Testis (tissue), 3 donors: Measurements from ENCODE around the gene PTPN7. TPM values are rescaled to one million over a fixed set of nuclear protein-coding genes. Genes with fewer than 3 reads are reported as not detected.
A peak's percentile ranks its signal among the peaks of the same experiment; 100 is the strongest.

ENCODE experiments used
- DNase-seq: peaks from one replicate; pipeline ENCODE4 v3.0.0-alpha.2; 2019
- H3K27ac ChIP-seq, 2 donors: fragments of 200-600 bp; sonication (generic); one replicate each; pipeline ENCODE4 v1.5.1; 2019
- H3K27me3 ChIP-seq: fragments of 200-600 bp; sonication (generic); one replicate; pipeline ENCODE4 v1.5.1; 2019
- H3K36me3 ChIP-seq: fragments of 200-600 bp; sonication (generic); one replicate; pipeline ENCODE4 v1.5.1; 2017; ENCODE audit warnings: low read depth; ENCODE audit errors: missing control alignments
- H3K4me1 ChIP-seq: fragments of 200-600 bp; sonication (generic); one replicate; pipeline ENCODE4 v1.5.1; 2019
- H3K4me3 ChIP-seq, 2 donors: fragments of 200-600 bp; sonication (generic); one replicate each; pipeline ENCODE4 v1.5.1; 2017 to 2019
- H3K9me3 ChIP-seq: fragments of 200-600 bp; sonication (generic); one replicate; pipeline ENCODE4 v1.5.1; 2017
- POLR2A ChIP-seq: fragments of 450-650 bp; IDR thresholded peaks from one replicate; pipeline ENCODE4 v1.6.1; 2017; ENCODE audit warnings: antibody characterized with exemption, mild to moderate bottlenecking, moderate library complexity
- WGBS, 2 donors: methylation state at CpG; one replicate each; pipeline ENCODE4 v1.1.5; 2018; 5-methylcytosine and 5-hydroxymethylcytosine counted together
- intact Hi-C: fragments of 100-400 bp; cut with DNase I; formaldehyde crosslinking; loops from one replicate; pipeline ENCODE4 v1.15.1; 2023; ENCODE audit warnings: low total_unique reads
- polyA plus RNA-seq: library from polyadenylated mRNA; stranded (reverse); fragments of 350-450 nt; fragmentation: Illumina TruSeq; extraction: RNeasy Lipid Tissue Mini Kit (QIAGEN cat#74804); gene quantifications from one replicate; pipeline ENCODE4 v1.2.3, GENCODE V29; 2014; ENCODE audit warnings: low read depth, low replicate concordance; ENCODE audit not compliant: insufficient read depth
- total RNA-seq, 2 donors: library from RNA; depleted of rRNA; stranded (reverse); fragments of >200 nt; gene quantifications; one replicate each; pipeline ENCODE4 v1.2.3, GENCODE V29; 2016
- TF ChIP-seq, protein P1 (sequence below), 3 experiments: fragments of 450-650 bp in 2 of 3; fragments of 200-600 bp in 1 of 3; sonication (generic) in 1 of 3; IDR thresholded peaks; one replicate each; pipeline ENCODE4 v1.5.1; 2016 to 2019; ENCODE audit warnings: antibody characterized with exemption in 3 of 3, mild to moderate bottlenecking in 2 of 3, moderate library complexity in 1 of 3

Gene PTPN7
- total and polyA plus RNA-seq, 3 donors from 2014 or later = 43.0 to 119 (median 84.1) TPM

DNA sequence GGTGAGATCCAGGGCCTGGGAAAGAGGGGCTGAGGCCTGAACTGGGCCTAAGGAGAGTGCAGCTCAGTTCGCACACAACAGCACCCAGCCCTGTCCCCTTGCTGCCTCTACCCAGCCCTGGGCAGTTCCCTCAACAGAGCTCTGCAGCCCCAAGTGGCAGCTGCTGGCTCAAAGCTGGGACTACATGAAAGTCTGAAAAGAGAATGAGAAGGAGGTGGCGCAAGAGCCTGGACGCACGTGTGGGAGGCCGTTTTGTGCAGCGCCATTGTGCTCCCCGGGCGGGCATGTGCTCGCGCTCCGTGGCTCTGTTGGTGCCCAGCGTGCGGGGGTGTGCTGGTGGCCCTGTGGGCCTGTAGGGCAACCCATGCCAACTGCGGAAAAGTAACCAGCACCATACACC, 27.4 kb downstream of the PTPN7 start:
- H3K36me3 ChIP-seq = no peaks in the 10 kb centered on the region
- H3K9me3 ChIP-seq = no peaks in the 10 kb centered on the region
- H3K4me1 ChIP-seq = peaks cover 63% of the 10 kb centered on the region
- H3K27me3 ChIP-seq = no peaks in the 10 kb centered on the region
- TF ChIP-seq, protein P1, sequence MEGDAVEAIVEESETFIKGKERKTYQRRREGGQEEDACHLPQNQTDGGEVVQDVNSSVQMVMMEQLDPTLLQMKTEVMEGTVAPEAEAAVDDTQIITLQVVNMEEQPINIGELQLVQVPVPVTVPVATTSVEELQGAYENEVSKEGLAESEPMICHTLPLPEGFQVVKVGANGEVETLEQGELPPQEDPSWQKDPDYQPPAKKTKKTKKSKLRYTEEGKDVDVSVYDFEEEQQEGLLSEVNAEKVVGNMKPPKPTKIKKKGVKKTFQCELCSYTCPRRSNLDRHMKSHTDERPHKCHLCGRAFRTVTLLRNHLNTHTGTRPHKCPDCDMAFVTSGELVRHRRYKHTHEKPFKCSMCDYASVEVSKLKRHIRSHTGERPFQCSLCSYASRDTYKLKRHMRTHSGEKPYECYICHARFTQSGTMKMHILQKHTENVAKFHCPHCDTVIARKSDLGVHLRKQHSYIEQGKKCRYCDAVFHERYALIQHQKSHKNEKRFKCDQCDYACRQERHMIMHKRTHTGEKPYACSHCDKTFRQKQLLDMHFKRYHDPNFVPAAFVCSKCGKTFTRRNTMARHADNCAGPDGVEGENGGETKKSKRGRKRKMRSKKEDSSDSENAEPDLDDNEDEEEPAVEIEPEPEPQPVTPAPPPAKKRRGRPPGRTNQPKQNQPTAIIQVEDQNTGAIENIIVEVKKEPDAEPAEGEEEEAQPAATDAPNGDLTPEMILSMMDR (IDR thresholded peaks at IDR 0.05) = no peak
- no peak for TF ChIP-seq POLR2A
- 33 to 42% methylated on average over 14 of the region's 14 CpGs for WGBS, 2 donors
- intact Hi-C loops = loop anchor here (5.0 kb wide), 1 partner anchor 121 kb away; the partner anchor contains the start of gene ELF3
- H3K4me3 ChIP-seq = no peak overlapping the region
- peak overlapping the region; percentile 92 for H3K27ac ChIP-seq
- DNase-seq = peak; percentile 88

DNA sequence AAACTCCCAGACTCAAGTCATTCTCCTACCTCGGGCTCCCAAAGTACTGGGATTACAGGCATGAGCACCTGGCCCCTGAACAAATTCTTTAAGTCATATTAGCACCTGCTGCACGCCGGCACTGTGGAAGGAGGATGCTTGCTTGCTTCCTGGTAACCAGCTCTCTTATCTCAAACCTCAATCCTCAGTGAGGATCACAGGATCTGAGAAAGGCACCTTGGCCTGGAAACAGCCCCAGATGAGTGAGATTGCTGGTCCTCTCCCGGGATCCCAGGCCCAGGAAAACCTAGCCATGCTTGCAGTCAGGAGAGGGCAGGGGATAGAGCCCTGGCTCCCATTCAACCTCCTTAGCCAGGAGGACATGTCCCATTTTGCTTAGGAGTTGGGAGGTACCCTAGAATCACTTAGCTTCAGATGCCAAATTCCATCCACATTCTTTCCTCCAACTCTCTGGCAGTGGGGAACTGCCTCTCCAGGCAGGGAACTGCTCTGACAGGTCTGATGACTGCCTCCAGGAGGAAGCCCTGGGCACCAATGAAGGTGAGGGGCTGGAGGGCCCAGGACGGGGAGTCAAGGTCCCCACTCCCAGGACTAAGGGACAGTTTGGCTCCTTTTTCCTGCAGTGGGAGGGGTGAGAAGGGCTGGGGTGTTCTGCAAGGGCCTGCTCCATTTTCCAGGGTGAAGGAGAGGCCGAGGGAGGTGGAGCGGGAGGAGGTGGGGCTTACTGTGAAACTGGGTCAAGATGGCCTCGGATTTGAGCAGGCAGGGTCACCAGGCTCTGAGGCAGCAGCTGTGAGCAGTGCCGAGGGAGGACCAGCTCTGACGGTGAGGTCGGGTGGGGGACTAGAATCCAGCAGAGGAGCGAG, 28.2 kb downstream of the PTPN7 start:
- peak overlapping the region; percentile 92 for H3K27ac ChIP-seq
- DNase-seq = peak; percentile 91
- no peaks in the 10 kb centered on the region for H3K9me3 ChIP-seq
- H3K4me3 ChIP-seq = no peak overlapping the region
- H3K27me3 ChIP-seq = no peaks in the 10 kb centered on the region
- no peaks in the 10 kb centered on the region for H3K36me3 ChIP-seq
- H3K4me1 ChIP-seq = peaks cover 63% of the 10 kb centered on the region
- TF ChIP-seq, protein P1 (IDR thresholded peaks at IDR 0.05) = no peak
- no peak for TF ChIP-seq POLR2A
- intact Hi-C loops = loop anchor here (5.0 kb wide), 1 partner anchor 120 kb away; the partner anchor contains the start of gene ELF3
- WGBS, 2 donors = 38 to 40% methylated on average over 12 of the region's 12 CpGs

DNA sequence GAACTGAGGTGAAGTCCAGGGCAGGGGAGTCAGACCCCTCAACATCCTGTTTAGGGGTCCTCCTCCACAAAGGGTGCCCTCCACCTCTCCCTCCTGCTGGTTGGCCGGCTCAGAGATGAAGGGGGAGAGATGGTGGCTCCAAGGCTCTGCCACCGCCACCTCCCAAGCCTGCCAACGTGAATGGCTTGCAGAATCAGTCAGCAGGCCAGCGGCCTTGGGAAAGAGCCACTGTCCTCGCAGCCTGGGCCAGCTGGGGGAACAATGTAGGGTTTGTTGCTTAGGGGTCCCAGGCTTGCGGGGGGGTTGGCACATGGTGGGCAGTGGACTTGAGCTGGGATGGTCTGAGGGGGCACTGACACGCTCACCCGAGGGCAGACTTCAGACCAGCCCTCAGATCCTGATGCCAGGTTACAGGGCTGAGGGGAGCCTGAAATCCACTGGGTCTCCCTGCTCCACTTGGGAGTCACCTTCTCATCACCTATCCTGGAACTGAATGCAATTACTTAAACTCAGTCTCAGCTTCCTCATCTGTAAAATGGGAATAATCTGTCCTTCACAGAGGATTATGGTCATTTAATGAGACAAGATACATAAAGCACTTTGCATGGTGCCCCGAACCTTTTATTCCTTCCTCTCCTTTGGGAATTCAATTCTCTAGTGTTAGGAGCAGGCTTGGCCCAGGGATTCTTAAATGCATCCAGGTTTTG, 29.4 kb downstream of the PTPN7 start:
- Histone ChIP-seq H3K4me1 (peaks cover 63% of the 10 kb centered on the region), H3K4me3 (no peak overlapping the region), H3K36me3 (no peaks in the 10 kb centered on the region), H3K9me3 (no peaks in the 10 kb centered on the region), H3K27ac (peak overlapping the region; percentile 92), H3K27me3 (no peaks in the 10 kb centered on the region)
- DNase-seq = no peak
- no peak for TF ChIP-seq POLR2A
- TF ChIP-seq, protein P1 (IDR thresholded peaks at IDR 0.05) = no peak
- WGBS, 2 donors = 64 to 100% methylated on average over 1 to 9 of the region's 9 CpGs
- intact Hi-C loops = loop anchor here (5.0 kb wide), 1 partner anchor 119 kb away; the partner anchor contains the start of gene ELF3

DNA sequence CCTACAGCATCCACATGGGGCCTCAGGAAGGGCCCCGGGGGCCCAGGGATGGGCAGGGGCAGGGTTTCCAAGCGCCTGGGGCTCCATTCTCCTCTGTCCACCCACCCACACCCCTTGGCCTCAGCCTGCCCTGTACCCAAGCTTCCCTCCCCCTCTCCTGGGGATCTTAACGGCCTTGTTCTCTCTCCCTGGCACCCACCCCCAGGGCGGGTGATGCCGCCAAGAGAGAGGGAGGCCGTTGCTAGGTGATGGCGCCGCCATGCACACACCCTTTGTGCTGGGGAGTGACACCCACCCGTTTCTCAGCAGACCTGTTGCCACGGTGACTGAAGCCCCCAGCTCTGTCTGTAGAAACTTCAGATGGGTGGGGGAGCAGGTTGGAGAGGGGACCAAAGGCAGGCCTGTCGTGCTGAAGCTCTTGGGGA, 30.1 kb downstream of the PTPN7 start:
- no peaks in the 10 kb centered on the region for H3K9me3 ChIP-seq
- WGBS, 2 donors = 45 to 46% methylated on average over 9 to 11 of the region's 11 CpGs
- no peak overlapping the region for H3K4me3 ChIP-seq
- no peaks in the 10 kb centered on the region for H3K27me3 ChIP-seq
- H3K36me3 ChIP-seq = no peaks in the 10 kb centered on the region
- TF ChIP-seq POLR2A = no peak
- peaks cover 60% of the 10 kb centered on the region for H3K4me1 ChIP-seq
- intact Hi-C loops = loop anchor here (5.0 kb wide), 1 partner anchor 118 kb away; the partner anchor contains the start of gene ELF3
- peak overlapping the region; percentile 92 for H3K27ac ChIP-seq
- peak; percentile 73 for DNase-seq
